NT2/D1 (cell line): ENCODE measurements around the gene RTEL1.
"Not testable (repeated sequence)": the region's sequence is repeated elsewhere in the genome, so short reads cannot be mapped to it uniquely, and the experiment has no call there.

Experiments used
- DNase-seq: peaks from one replicate; pipeline ENCODE4 v3.0.0-alpha.2; 2011; ENCODE audit warnings: low read depth, low spot score
- H3K27me3 ChIP-seq: 2 replicates; pipeline ENCODE4 v1.6.0; 2011; ENCODE audit warnings: mild to moderate bottlenecking; ENCODE audit not compliant: insufficient read length, insufficient read depth
- H3K36me3 ChIP-seq: 2 replicates; pipeline ENCODE4 v1.6.1; 2011; ENCODE audit warnings: mild to moderate bottlenecking, low read length, mixed read lengths; ENCODE audit not compliant: insufficient read depth, insufficient read length
- H3K4me1 ChIP-seq: 2 replicates; pipeline ENCODE4 v1.5.1; 2011; ENCODE audit not compliant: insufficient read depth, insufficient read length
- H3K4me3 ChIP-seq: 2 replicates; pipeline ENCODE4 v1.5.1; 2011; ENCODE audit warnings: low read depth; ENCODE audit not compliant: insufficient read length
- H3K9ac ChIP-seq: 2 replicates; pipeline ENCODE4 v1.6.0; 2011; ENCODE audit warnings: low read depth; ENCODE audit not compliant: insufficient read length
- H3K9me3 ChIP-seq: 2 replicates; pipeline ENCODE4 v1.5.1; 2011; ENCODE audit warnings: mild to moderate bottlenecking, low read length; ENCODE audit not compliant: insufficient read depth
- SUZ12 ChIP-seq: IDR thresholded peaks from 2 replicates; pipeline ENCODE4 v1.6.1; 2011; ENCODE audit not compliant: insufficient read length, insufficient read depth; ENCODE audit errors: extremely low read depth
- YY1 ChIP-seq: IDR thresholded peaks from 2 replicates; pipeline ENCODE4 v1.6.1; 2011; ENCODE audit not compliant: insufficient read length, insufficient read depth
- ZNF274 ChIP-seq: IDR thresholded peaks from 2 replicates; pipeline ENCODE4 v1.6.1; 2011; ENCODE audit warnings: mild to moderate bottlenecking, low read depth, low read length

The RTEL1 gene

DNA sequence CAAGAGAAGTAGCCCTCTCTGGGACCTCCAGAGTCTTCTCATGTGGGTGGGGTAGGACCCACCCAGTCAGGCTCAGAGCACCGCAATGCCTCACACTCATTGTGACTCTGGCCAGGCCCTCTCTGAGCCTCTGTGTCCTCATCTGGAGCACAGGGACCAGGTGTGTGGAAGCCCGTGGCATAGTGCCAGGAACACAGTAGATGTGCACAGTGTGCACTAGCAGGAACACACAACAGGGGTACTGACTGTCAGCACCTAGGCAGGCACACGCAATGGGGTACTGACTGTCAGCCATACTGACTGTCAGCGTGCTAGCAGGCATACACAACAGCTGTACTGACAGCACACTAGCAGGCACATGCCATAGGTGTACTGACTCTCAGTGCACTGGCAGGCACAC is 2.9 kb upstream of the RTEL1 start:
- H3K4me3 ChIP-seq = no peak overlapping the region
- no peak for TF ChIP-seq ZNF274
- TF ChIP-seq SUZ12 = no peak
- TF ChIP-seq YY1 = no peak
- H3K4me1 ChIP-seq = peaks cover 31% of the 10 kb centered on the region
- H3K27me3 ChIP-seq = peaks cover 9% of the 10 kb centered on the region
- no peaks in the 10 kb centered on the region for H3K9me3 ChIP-seq
- H3K36me3 ChIP-seq = peaks cover 12% of the 10 kb centered on the region
- peak overlapping the region; percentile 7 for H3K9ac ChIP-seq
- DNase-seq = no peak

DNA sequence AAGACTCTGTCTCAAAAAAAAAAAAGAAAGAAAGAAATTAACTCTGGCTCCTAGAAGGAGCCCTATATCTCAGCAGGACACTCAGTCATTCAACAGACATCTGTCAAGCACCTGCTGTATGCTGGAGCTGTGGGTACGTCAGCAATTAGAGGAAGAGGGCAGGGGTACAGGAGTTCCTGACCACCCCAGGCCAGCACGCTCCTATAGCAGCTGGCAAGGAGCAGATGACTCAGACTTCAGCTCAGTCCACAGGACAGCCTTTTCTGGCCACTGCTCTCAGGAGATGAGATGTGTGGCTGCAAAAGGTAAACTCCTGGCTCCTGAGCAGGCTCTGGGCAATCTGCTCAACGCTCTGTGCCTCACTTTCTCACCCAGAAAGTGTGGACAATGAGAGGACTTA is 1.7 kb upstream of the RTEL1 start:
- no peak overlapping the region for H3K4me3 ChIP-seq
- DNase-seq = no peak
- H3K9me3 ChIP-seq = no peaks in the 10 kb centered on the region
- H3K4me1 ChIP-seq = peaks cover 27% of the 10 kb centered on the region
- TF ChIP-seq ZNF274 = no peak
- no peak for TF ChIP-seq SUZ12
- no peak for TF ChIP-seq YY1
- H3K36me3 ChIP-seq = peaks cover 24% of the 10 kb centered on the region
- no peak overlapping the region for H3K9ac ChIP-seq
- peaks cover 8% of the 10 kb centered on the region for H3K27me3 ChIP-seq

- peaks cover 33% of the 10 kb centered on the region for H3K36me3 ChIP-seq
- H3K4me1 ChIP-seq = peaks cover 20% of the 10 kb centered on the region
- H3K9me3 ChIP-seq = no peaks in the 10 kb centered on the region
- DNase-seq = no peak
- TF ChIP-seq YY1 = no peak
- TF ChIP-seq SUZ12 = no peak
- TF ChIP-seq ZNF274 = no peak
- H3K27me3 ChIP-seq = no peaks in the 10 kb centered on the region
- peak overlapping the region; percentile 79 for H3K4me3 ChIP-seq
- H3K9ac ChIP-seq = peak overlapping the region; percentile 94
Measured at GRCh38 chr20:63657260-63657936, 714 bp upstream of the RTEL1 start.

DNA sequence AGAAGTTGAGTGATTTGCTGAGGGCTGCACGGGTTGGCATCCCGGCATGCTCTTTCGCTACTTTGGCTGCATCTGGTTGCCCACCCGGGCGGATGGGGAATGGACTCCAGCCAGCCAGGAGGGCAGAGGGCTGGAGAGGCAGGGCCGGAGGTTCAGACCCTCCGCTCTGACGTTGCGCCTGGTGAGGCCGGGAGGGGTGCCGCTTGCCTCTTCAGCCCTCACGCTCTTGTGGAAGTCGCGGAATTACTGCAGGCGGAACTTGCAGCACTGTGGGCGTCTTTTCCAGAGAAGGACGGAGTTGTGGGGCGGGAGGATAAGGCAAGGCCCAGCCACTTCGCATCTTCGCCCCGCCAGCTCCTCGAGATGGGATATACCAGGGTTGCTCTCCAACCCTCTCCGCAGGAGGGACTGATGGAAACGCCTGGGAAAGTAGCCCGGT is 656 bp downstream of the RTEL1 start:
- H3K27me3 ChIP-seq = no peaks in the 10 kb centered on the region
- peak overlapping the region; percentile 79 for H3K4me3 ChIP-seq
- H3K9ac ChIP-seq = peak overlapping the region; percentile 94
- TF ChIP-seq ZNF274 (no peak), SUZ12 (no peak), YY1 (no peak)
- H3K36me3 ChIP-seq = peaks cover 47% of the 10 kb centered on the region
- DNase-seq = no peak
- H3K4me1 ChIP-seq = peaks cover 20% of the 10 kb centered on the region
- no peaks in the 10 kb centered on the region for H3K9me3 ChIP-seq

DNA sequence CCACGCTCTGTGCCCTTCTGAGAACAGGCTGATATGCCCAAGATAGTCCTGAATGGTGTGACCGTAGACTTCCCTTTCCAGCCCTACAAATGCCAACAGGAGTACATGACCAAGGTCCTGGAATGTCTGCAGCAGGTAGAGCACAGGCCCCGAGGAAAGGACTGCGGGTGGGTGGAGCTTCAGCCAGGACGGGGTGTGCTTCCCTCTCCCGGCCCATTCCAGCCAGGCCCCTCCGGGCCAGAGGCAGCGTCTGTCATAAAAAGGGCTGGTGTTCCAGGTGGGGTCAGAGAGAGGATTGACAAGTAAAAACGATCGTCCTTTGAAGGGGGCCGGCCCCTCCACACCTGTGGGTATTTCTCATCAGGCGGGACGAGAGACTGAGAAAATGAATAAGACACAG is 1.3 kb downstream of the RTEL1 start:
- Histone ChIP-seq H3K36me3 (peaks cover 53% of the 10 kb centered on the region), H3K4me3 (peak overlapping the region; percentile 79), H3K9ac (peak overlapping the region; percentile 94), H3K27me3 (no peaks in the 10 kb centered on the region), H3K9me3 (no peaks in the 10 kb centered on the region), H3K4me1 (peaks cover 17% of the 10 kb centered on the region)
- TF ChIP-seq SUZ12 = no peak
- no peak for TF ChIP-seq YY1
- TF ChIP-seq ZNF274 = no peak
- DNase-seq = no peak

GRCh38 chr20:63660174-63660573 is 2.1 kb downstream of the RTEL1 start:
- H3K27me3 ChIP-seq, H3K9me3 ChIP-seq, H3K9ac ChIP-seq, DNase-seq, H3K4me3 ChIP-seq: not testable (repeated sequence)
- H3K4me1 ChIP-seq = peaks cover 13% of the 10 kb centered on the region
- H3K36me3 ChIP-seq = peaks cover 61% of the 10 kb centered on the region

DNA sequence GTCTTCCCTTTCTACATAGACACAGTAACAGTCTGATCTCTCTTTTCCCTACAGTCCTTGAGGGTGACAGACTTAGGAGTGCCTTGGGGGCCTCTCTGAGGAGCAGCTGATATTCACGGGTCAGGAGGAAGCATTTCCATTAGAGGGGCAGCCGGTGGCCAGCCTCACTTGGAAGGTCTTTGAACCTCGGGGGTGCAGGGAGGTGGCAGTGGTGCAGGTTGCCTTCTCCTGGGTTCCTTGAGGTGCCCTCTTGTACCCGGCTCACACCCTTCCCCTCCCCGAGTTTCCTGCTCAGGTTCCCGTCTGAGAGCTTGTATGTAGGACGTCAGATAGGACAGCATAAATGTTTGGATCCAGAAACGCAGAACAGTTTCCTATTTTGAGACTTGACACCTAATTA is 2.5 kb downstream of the RTEL1 start:
- no peaks in the 10 kb centered on the region for H3K27me3 ChIP-seq
- TF ChIP-seq SUZ12 (no peak), YY1 (no peak), ZNF274 (no peak)
- DNase-seq = no peak
- H3K9me3 ChIP-seq = no peaks in the 10 kb centered on the region
- no peak overlapping the region for H3K4me3 ChIP-seq
- peaks cover 64% of the 10 kb centered on the region for H3K36me3 ChIP-seq
- peaks cover 13% of the 10 kb centered on the region for H3K4me1 ChIP-seq
- H3K9ac ChIP-seq = no peak overlapping the region

DNA sequence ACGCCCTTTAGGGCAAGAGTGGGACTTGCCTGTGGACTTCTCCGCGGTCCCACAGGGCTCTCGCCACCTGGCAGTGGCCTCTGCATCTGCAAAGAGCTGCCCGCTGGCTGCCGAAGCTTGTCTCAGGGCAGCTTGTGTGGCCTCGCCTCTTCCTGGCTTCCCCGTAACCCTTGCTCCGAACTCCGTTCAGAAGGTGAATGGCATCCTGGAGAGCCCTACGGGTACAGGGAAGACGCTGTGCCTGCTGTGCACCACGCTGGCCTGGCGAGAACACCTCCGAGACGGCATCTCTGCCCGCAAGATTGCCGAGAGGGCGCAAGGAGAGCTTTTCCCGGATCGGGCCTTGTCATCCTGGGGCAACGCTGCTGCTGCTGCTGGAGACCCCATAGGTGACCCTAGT is 3.0 kb downstream of the RTEL1 start:
- TF ChIP-seq SUZ12 = no peak
- TF ChIP-seq ZNF274 = no peak
- no peak for TF ChIP-seq YY1
- H3K27me3 ChIP-seq = no peaks in the 10 kb centered on the region
- H3K36me3 ChIP-seq = peaks cover 69% of the 10 kb centered on the region
- peaks cover 13% of the 10 kb centered on the region for H3K4me1 ChIP-seq
- H3K9ac ChIP-seq = no peak overlapping the region
- no peak for DNase-seq
- no peak overlapping the region for H3K4me3 ChIP-seq
- H3K9me3 ChIP-seq = no peaks in the 10 kb centered on the region
